ENCODE measurements around the gene CD180.

DNA sequence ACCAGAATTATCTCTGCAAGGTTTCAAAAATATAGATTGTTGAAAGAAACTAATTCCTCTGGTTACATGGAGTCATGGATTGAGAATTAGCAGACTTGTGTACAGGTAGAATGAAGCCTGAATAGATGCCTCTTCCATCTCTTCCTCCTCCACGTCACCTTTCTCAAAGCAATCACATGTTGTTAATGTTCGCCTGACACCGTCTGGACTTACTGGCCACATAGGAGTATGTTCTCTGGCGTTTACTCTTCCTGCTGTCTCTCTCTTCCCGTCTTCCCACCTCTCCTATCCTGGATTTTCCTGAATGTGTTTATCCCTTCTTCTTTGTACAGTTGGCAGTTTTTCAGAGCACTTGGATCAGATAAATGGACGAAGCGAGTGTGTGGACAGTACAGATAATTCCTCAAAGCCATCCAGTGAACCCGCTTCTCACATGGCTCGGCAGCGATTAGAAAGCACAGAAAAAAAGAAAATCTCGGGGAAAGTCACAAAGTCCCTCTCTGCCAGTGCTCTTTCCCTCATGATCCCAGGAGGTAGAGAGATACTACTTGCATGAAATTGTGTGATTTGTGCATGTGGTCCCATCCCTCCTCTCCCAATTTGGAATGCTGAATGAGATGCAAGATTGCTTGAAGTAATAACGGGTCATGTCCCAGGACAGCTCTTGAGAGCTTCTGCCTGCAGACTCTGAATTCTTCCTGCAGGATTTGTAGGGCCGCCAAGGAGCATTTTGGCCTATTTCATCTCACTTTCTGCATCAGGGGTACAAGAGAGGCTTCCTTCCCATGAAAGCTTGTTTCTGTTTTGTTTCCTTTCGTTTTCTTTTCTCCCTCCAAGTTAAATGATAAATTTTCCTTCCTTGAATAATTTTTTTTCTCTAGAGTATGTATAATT, 47.3 kb downstream of the CD180 start:
- TF ChIP-seq POLR2A (IDR thresholded peaks at IDR 0.05; ENCODE audit: low read depth, low read length) (no peak), POLR2AphosphoS5 (IDR thresholded peaks at IDR 0.05; ENCODE audit: low read depth, low read length) (no peak), TAF1 (IDR thresholded peaks at IDR 0.05; ENCODE audit: borderline replicate concordance, low read depth, low read length) (no peak)
